RWPE2 (cell line): ENCODE results near the gene ATP6V0E1.
A peak's percentile ranks its signal among the peaks of the same experiment; 100 is the strongest.

Experiments used
- ATAC-seq: fragments of 200-7000 bp; cut with Tn5 transposase; 3 replicates; pipeline ENCODE4 v1.9.1; 2021; ENCODE audit warnings: low read depth
- DNase-seq: peaks from one replicate; pipeline ENCODE4 v3.0.0-alpha.2; 2020; ENCODE audit warnings: low spot score
- H3K27ac ChIP-seq: fragments of 450-650 bp; 2 replicates; pipeline ENCODE4 v1.5.1; 2017; ENCODE audit warnings: mild to moderate bottlenecking; ENCODE audit not compliant: poor library complexity, severe bottlenecking
- H3K27me3 ChIP-seq: fragments of 250-450 bp; sonication (Bioruptor Pico); 2 replicates; pipeline ENCODE4 v1.5.1; 2021; ENCODE audit warnings: mild to moderate bottlenecking, moderate library complexity; ENCODE audit not compliant: insufficient read depth, poor library complexity, severe bottlenecking
- H3K36me3 ChIP-seq: fragments of 250-450 bp; sonication (Bioruptor Pico); 2 replicates; pipeline ENCODE4 v1.5.1; 2020; ENCODE audit warnings: low read depth, mild to moderate bottlenecking, moderate library complexity
- H3K4me1 ChIP-seq: fragments of 250-450 bp; sonication (Bioruptor Pico); 2 replicates; pipeline ENCODE4 v1.5.1; 2021; ENCODE audit warnings: mild to moderate bottlenecking, moderate library complexity; ENCODE audit not compliant: insufficient read depth, poor library complexity, severe bottlenecking
- H3K4me3 ChIP-seq: fragments of 250-450 bp; sonication (Bioruptor Pico); 2 replicates; pipeline ENCODE4 v1.5.1; 2021; ENCODE audit warnings: mild to moderate bottlenecking, moderate library complexity; ENCODE audit not compliant: severe bottlenecking
- H3K9me3 ChIP-seq: fragments of 250-450 bp; sonication (Bioruptor Pico); 2 replicates; pipeline ENCODE4 v1.5.1; 2021; ENCODE audit warnings: mild to moderate bottlenecking, moderate library complexity; ENCODE audit not compliant: severe bottlenecking
- CTCF ChIP-seq: fragments of 450-650 bp; IDR thresholded peaks from one replicate; pipeline ENCODE4 v1.5.1; 2017; ENCODE audit warnings: mild to moderate bottlenecking, moderate library complexity; ENCODE audit not compliant: poor library complexity, severe bottlenecking

Gene ATP6V0E1

GRCh38 chr5:172984244-172984953 is 828 bp downstream of the ATP6V0E1 start:
- peak; percentile 82 for TF ChIP-seq CTCF

GRCh38 chr5:172985596-172985995 is 2.0 kb downstream of the ATP6V0E1 start:
- H3K27me3 ChIP-seq = no peaks in the 10 kb centered on the region
- ATAC-seq = no peak
- H3K4me3 ChIP-seq = no peak overlapping the region
- no peaks in the 10 kb centered on the region for H3K9me3 ChIP-seq
- H3K36me3 ChIP-seq = peaks cover 45% of the 10 kb centered on the region
- no peak for TF ChIP-seq CTCF
- H3K4me1 ChIP-seq = peaks cover 9% of the 10 kb centered on the region
- H3K27ac ChIP-seq = peak overlapping the region; percentile 68
- no peak for DNase-seq

More at GRCh38 chr5:172984244-172984953, 828 bp downstream of the ATP6V0E1 start:
- H3K36me3 ChIP-seq = peaks cover 37% of the 10 kb centered on the region
- ATAC-seq (peak; percentile 76), DNase-seq (peak; percentile 83)
- no peaks in the 10 kb centered on the region for H3K27me3 ChIP-seq
- peak overlapping the region; percentile 68 for H3K27ac ChIP-seq
- no peaks in the 10 kb centered on the region for H3K9me3 ChIP-seq
- H3K4me1 ChIP-seq = peaks cover 9% of the 10 kb centered on the region
- H3K4me3 ChIP-seq = peak overlapping the region; percentile 88

- Histone ChIP-seq H3K27ac (no peak overlapping the region), H3K27me3 (no peaks in the 10 kb centered on the region), H3K36me3 (peaks cover 64% of the 10 kb centered on the region), H3K4me3 (no peak overlapping the region), H3K4me1 (peaks cover 9% of the 10 kb centered on the region), H3K9me3 (no peaks in the 10 kb centered on the region)
- TF ChIP-seq CTCF = no peak
- DNase-seq (no peak), ATAC-seq (no peak)
Measured at GRCh38 chr5:172988276-172988675, 4.7 kb downstream of the ATP6V0E1 start.

- Histone ChIP-seq H3K4me1 (no peaks in the 10 kb centered on the region), H3K27ac (no peak overlapping the region), H3K4me3 (no peak overlapping the region), H3K36me3 (peaks cover 78% of the 10 kb centered on the region), H3K9me3 (no peaks in the 10 kb centered on the region), H3K27me3 (no peaks in the 10 kb centered on the region)
- no peak for TF ChIP-seq CTCF
- ATAC-seq (no peak), DNase-seq (no peak)
Measured at GRCh38 chr5:172990776-172991175, 7.2 kb downstream of the ATP6V0E1 start.

GRCh38 chr5:172994405-172994804 is 10.8 kb downstream of the ATP6V0E1 start:
- Histone ChIP-seq H3K36me3 (peaks cover 70% of the 10 kb centered on the region), H3K27me3 (no peaks in the 10 kb centered on the region), H3K27ac (no peak overlapping the region), H3K9me3 (no peaks in the 10 kb centered on the region), H3K4me3 (no peak overlapping the region), H3K4me1 (peaks cover 8% of the 10 kb centered on the region)
- no peak for TF ChIP-seq CTCF
- no peak for ATAC-seq
- no peak for DNase-seq
